HepG2 (cell line): ENCODE measurements around the gene TTC22. TPM values are rescaled to one million over a fixed set of nuclear protein-coding genes. Genes with fewer than 3 reads are reported as not detected.

Experiments
- AHR ChIP-seq: IDR thresholded peaks from 2 replicates; pipeline ENCODE4 v1.6.1; 2018; ENCODE audit warnings: missing genetic modification reagents, missing compliant biosample characterization
- ARID5B ChIP-seq: IDR thresholded peaks from 2 replicates; pipeline ENCODE4 v1.4.0; 2020; ENCODE audit warnings: mild to moderate bottlenecking, missing genetic modification reagents
- BRF2 ChIP-seq: sonication (generic); formaldehyde crosslinking; IDR thresholded peaks from 2 replicates; pipeline ENCODE4 v1.8.1; 2022; ENCODE audit warnings: mild to moderate bottlenecking, missing genetic modification reagents
- CREBL2 ChIP-seq: sonication (generic); formaldehyde crosslinking; IDR thresholded peaks from 2 replicates; pipeline ENCODE4 v1.8.1; 2023; ENCODE audit warnings: missing genetic modification reagents, mild to moderate bottlenecking, borderline replicate concordance
- MYNN ChIP-seq: sonication (generic); formaldehyde crosslinking; IDR thresholded peaks from 2 replicates; pipeline ENCODE4 v1.4.0; 2020; ENCODE audit warnings: mild to moderate bottlenecking, low read depth, missing genetic modification reagents
- RAD51 ChIP-seq: fragments of 450-650 bp; IDR thresholded peaks from 2 replicates; pipeline ENCODE4 v1.6.1; 2016; ENCODE audit warnings: borderline replicate concordance
- RERE ChIP-seq: IDR thresholded peaks from 2 replicates; pipeline ENCODE4 v1.6.1; 2016; ENCODE audit warnings: low read depth, missing genetic modification reagents, missing compliant biosample characterization
- RXRB ChIP-seq: IDR thresholded peaks from 2 replicates; pipeline ENCODE4 v1.6.1; 2016; ENCODE audit warnings: borderline replicate concordance, missing genetic modification reagents, missing compliant biosample characterization
- SETDB1 ChIP-seq: sonication (generic); formaldehyde crosslinking; IDR thresholded peaks from 2 replicates; pipeline ENCODE4 v1.5.1; 2020; ENCODE audit warnings: missing genetic modification reagents, mild to moderate bottlenecking, borderline replicate concordance
- SIX1 ChIP-seq: sonication (generic); formaldehyde crosslinking; IDR thresholded peaks from 2 replicates; pipeline ENCODE4 v1.4.0; 2020; ENCODE audit warnings: missing genetic modification reagents, borderline replicate concordance
- SMAD3 ChIP-seq: sonication (generic); formaldehyde crosslinking; IDR thresholded peaks from 2 replicates; pipeline ENCODE4 v1.4.0; 2020; ENCODE audit warnings: missing genetic modification reagents
- TGIF2 ChIP-seq: IDR thresholded peaks from 2 replicates; pipeline ENCODE4 v1.6.1; 2016; ENCODE audit warnings: control low read depth, missing compliant biosample characterization
- ZBTB43 ChIP-seq: sonication (generic); formaldehyde crosslinking; conservative IDR thresholded peaks from 2 replicates; pipeline ENCODE4 v1.4.0; 2020; ENCODE audit warnings: missing genetic modification reagents
- ZNF256 ChIP-seq: sonication (generic); formaldehyde crosslinking; conservative IDR thresholded peaks from 2 replicates; pipeline ENCODE4 v1.4.0; 2020; ENCODE audit warnings: missing genetic modification reagents
- ZNF501 ChIP-seq: sonication (generic); formaldehyde crosslinking; IDR thresholded peaks from 2 replicates; pipeline ENCODE4 v1.5.1; 2020; ENCODE audit warnings: mild to moderate bottlenecking, moderate library complexity, missing genetic modification reagents
- ZNF644 ChIP-seq: IDR thresholded peaks from 2 replicates; pipeline ENCODE4 v1.6.1; 2016; ENCODE audit warnings: low read depth
- ZNF775 ChIP-seq: sonication (generic); formaldehyde crosslinking; IDR thresholded peaks from 2 replicates; pipeline ENCODE4 v1.4.0; 2020; ENCODE audit warnings: missing genetic modification reagents, mild to moderate bottlenecking, moderate library complexity, borderline replicate concordance
- polyA plus RNA-seq, 8 experiments: library from polyadenylated mRNA; depleted of rRNA in 3 of 8; stranded (reverse) in 7 of 8; unstranded in 1 of 8; fragments of >200 nt; fragmentation: Illumina TruSeq in 4 of 8; extraction: Trizol in 4 of 8; gene quantifications; 2 replicates each; pipeline versions ENCODE4 v1.2.1 to v1.2.3, GENCODE V29; 2011 to 2016; ENCODE audit warnings: low read depth in 4 of 8, missing spikeins in 1 of 8, mixed read lengths in 1 of 8; ENCODE audit not compliant: insufficient read depth in 1 of 8
- total RNA-seq, 5 experiments: library from RNA; depleted of rRNA; stranded (reverse); fragments of >200 nt; fragmentation: Illumina TruSeq; extraction: Trizol; gene quantifications; 2 replicates each; pipeline ENCODE4 v1.2.3, GENCODE V29; 2016; ENCODE audit warnings: low read depth in 1 of 5

Gene TTC22
- total and polyA plus RNA-seq, 2 of the 13 experiments (the other 11 are each of a cell fraction or from before 2014, with no cell fraction given), result not detected

GRCh38 chr1:54764133-54764921 lies 36.8 kb downstream of the TTC22 start, which contains the start of gene PARS2 (continued):
- TF ChIP-seq TGIF2, result peak; percentile 32; the same call in 1 of the 2 replicates
- TF ChIP-seq ZNF256 (CRISPR knock-in tag), result no peak; the same call in 1 of the 2 replicates
- TF ChIP-seq RXRB, result peak; percentile 30; the same call in 1 of the 2 replicates
- TF ChIP-seq CREBL2 (CRISPR knock-in tag), result 0 out of 2 replicates have a peak, but pooled peaks have one; percentile 36
- no peak for TF ChIP-seq ZBTB43 (CRISPR knock-in tag)
- no peak; the same call in 1 of the 2 replicates for TF ChIP-seq AHR (CRISPR knock-in tag)
- no peak for TF ChIP-seq MYNN
- TF ChIP-seq RERE, result no peak
- TF ChIP-seq ARID5B, result no peak; the same call in 1 of the 2 replicates
- no peak for TF ChIP-seq ZNF775
- TF ChIP-seq RAD51, result no peak
- no peak for TF ChIP-seq ZNF644 (CRISPR knock-in tag)
- peak; percentile 89 for TF ChIP-seq ZNF501 (CRISPR knock-in tag)
- peak; percentile 19; the same call in 1 of the 2 replicates for TF ChIP-seq SMAD3 (CRISPR knock-in tag)
- TF ChIP-seq BRF2, result peak; percentile 66; the same call in 1 of the 2 replicates
- no peak for TF ChIP-seq SETDB1 (CRISPR knock-in tag)
- TF ChIP-seq SIX1 (CRISPR knock-in tag), result no peak
